Measurements from ENCODE around the gene COLEC12. TPM values are rescaled to one million over a fixed set of nuclear protein-coding genes. Genes with fewer than 3 reads are reported as not detected.

Gene COLEC12
- total and polyA plus RNA-seq, 10 of the 15 experiments (the other 5 are each of a cell fraction or from before 2014, with no cell fraction given): 0.04 to 0.05 TPM; not detected in 8

DNA sequence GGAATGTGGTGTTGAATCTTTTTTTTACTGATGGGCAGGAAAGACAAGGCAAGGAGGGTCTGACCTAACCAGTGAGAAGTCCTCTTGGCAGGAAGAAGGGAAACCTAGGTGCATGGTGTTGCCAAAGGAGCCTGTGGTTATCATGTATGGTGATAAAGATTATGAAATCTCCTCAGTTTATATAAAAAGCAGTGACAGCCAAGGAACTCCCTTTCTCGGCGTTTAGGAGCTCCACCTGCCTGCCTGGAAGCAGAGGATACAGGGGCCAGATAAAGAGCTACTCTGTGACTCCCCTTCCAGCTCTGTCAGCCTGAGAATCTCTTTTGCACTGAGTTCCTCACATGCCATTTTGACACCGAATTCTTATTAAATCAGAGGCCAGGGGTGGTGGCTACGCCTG is 26.1 kb downstream of the COLEC12 start:
- H3K4me1 ChIP-seq (ENCODE audit: control insufficient read depth, insufficient read depth, low read length): no peaks in the 10 kb centered on the region
- ChIA-PET RAD21 (ENCODE audit: unreplicated experiment) (no interaction called here), POLR2A (no interaction called here), CTCF (interaction anchor here (0.8 to 1.5 kb wide), 2 partner anchors 10 to 154 kb away, joined by 3 to 8 read pairs; no protein-coding TSS in a partner anchor), SMC1A (ENCODE audit: uncharacterized antibody, unreplicated experiment) (no interaction called here)
- no peaks in the 10 kb centered on the region for H3K27me3 ChIP-seq (replicated peaks in 1 of 2; ENCODE audit: control insufficient read depth in 2 of 2, insufficient read depth in 2 of 2, low read length in 1 of 2)
- ATAC-seq (no peak), FAIRE-seq (no peak), DNase-seq (ENCODE audit: low read depth, low spot score) (no peak)
- intact Hi-C loops (cut with micrococcal nuclease; ENCODE audit: unreplicated experiment): no loop called here
- no peak overlapping the region for H3K4me3 ChIP-seq
- no peaks in the 10 kb centered on the region for H3K9me3 ChIP-seq (replicated peaks; ENCODE audit: control insufficient read depth, insufficient read depth, low read length)
- H2AFZ ChIP-seq (ENCODE audit: control insufficient read depth, low read depth, low read length): no peak overlapping the region
- H3K36me3 ChIP-seq (ENCODE audit: control insufficient read depth in 2 of 2, insufficient read depth in 2 of 2, low read length in 1 of 2): no peaks in the 10 kb centered on the region
- H3K9ac ChIP-seq (ENCODE audit: control insufficient read depth, insufficient read depth, low read length): no peak overlapping the region
- 0% methylated on average over 4 of the region's 4 CpGs for WGBS (ENCODE audit: insufficient coverage, insufficient replicate concordance, low lambda C conversion rate, missing lambda C conversion rate)
- BruUV-seq (replicated peaks): no TSS peak
- TF ChIP-seq SIN3A (IDR thresholded peaks at IDR 0.05; ENCODE audit: low read depth, low read length) (no peak), ZNF622 (IDR thresholded peaks at IDR 0.05) (no peak), SMC3 (IDR thresholded peaks at IDR 0.05; ENCODE audit: borderline replicate concordance, low read length) (no peak), IKZF1 (conservative IDR thresholded peaks at IDR 0.05) (no peak)
- no peak overlapping the region for H3K27ac ChIP-seq (ENCODE audit: control insufficient read depth, insufficient read depth)
- H4K20me1 ChIP-seq (ENCODE audit: control insufficient read depth, insufficient read depth): no peaks in the 10 kb centered on the region
- H3K4me2 ChIP-seq (ENCODE audit: control insufficient read depth, insufficient read depth): no peak overlapping the region
- H3K79me2 ChIP-seq (ENCODE audit: control insufficient read depth, insufficient read depth, low read length): no peaks in the 10 kb centered on the region
- in situ Hi-C loops (cut with MboI): no loop called here

DNA sequence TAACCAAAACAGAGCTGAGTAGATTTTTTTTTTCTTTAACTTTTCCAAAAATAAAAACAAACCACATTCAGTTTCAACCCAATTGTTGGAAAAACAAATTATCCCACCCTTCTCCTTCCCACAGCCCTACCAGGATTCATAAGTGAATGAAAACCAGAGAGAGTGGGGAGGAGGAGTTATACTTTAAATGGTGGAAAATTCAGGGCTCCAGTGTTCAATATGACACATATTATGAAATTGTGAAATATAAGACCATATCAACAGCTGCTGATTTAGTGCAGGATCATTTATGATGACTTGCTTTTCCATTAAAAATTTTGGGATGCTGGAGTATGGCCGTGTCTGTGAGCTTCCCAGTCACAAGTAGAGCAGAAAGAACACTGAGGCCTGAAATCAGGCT is 26.7 kb downstream of the COLEC12 start:
- H3K4me3 ChIP-seq: no peak overlapping the region
- no peak for DNase-seq (ENCODE audit: low read depth, low spot score)
- H3K27ac ChIP-seq (ENCODE audit: control insufficient read depth, insufficient read depth): no peak overlapping the region
- no peak overlapping the region for H3K4me2 ChIP-seq (ENCODE audit: control insufficient read depth, insufficient read depth)
- RAD21 ChIA-PET (ENCODE audit: unreplicated experiment): no interaction called here
- intact Hi-C loops (cut with micrococcal nuclease; ENCODE audit: unreplicated experiment): no loop called here
- FAIRE-seq: no peak
- TF ChIP-seq DPF2 (IDR thresholded peaks at IDR 0.05) (no peak), EZH2 (IDR thresholded peaks at IDR 0.05; ENCODE audit: borderline replicate concordance, control insufficient read depth, low read depth, low read length) (no peak)
- no peak overlapping the region for H2AFZ ChIP-seq (ENCODE audit: control insufficient read depth, low read depth, low read length)
- CTCF ChIA-PET: interaction anchor here (1.5 kb wide), 1 partner anchor 11 kb away, joined by 8 read pairs; no protein-coding TSS in a partner anchor
- no peaks in the 10 kb centered on the region for H4K20me1 ChIP-seq (ENCODE audit: control insufficient read depth, insufficient read depth)
- no peaks in the 10 kb centered on the region for H3K27me3 ChIP-seq (replicated peaks in 1 of 2; ENCODE audit: control insufficient read depth in 2 of 2, insufficient read depth in 2 of 2, low read length in 1 of 2)
- SMC1A ChIA-PET (ENCODE audit: uncharacterized antibody, unreplicated experiment): no interaction called here
- no peak for ATAC-seq
- H3K36me3 ChIP-seq (ENCODE audit: control insufficient read depth in 2 of 2, insufficient read depth in 2 of 2, low read length in 1 of 2): no peaks in the 10 kb centered on the region
- BruUV-seq (replicated peaks): no TSS peak
- POLR2A ChIA-PET: no interaction called here
- WGBS (ENCODE audit: insufficient coverage, insufficient replicate concordance, low lambda C conversion rate, missing lambda C conversion rate): 0% methylated on average over 1 of the region's 1 CpG
- H3K9ac ChIP-seq (ENCODE audit: control insufficient read depth, insufficient read depth, low read length): no peak overlapping the region
- H3K9me3 ChIP-seq (replicated peaks; ENCODE audit: control insufficient read depth, insufficient read depth, low read length): no peaks in the 10 kb centered on the region
- H3K4me1 ChIP-seq (ENCODE audit: control insufficient read depth, insufficient read depth, low read length): no peaks in the 10 kb centered on the region
- H3K79me2 ChIP-seq (ENCODE audit: control insufficient read depth, insufficient read depth, low read length): no peaks in the 10 kb centered on the region
- in situ Hi-C loops (cut with MboI): no loop called here

All from GM12878 (cell line).